ENCODE results near the gene SNX30.

Gene SNX30

DNA sequence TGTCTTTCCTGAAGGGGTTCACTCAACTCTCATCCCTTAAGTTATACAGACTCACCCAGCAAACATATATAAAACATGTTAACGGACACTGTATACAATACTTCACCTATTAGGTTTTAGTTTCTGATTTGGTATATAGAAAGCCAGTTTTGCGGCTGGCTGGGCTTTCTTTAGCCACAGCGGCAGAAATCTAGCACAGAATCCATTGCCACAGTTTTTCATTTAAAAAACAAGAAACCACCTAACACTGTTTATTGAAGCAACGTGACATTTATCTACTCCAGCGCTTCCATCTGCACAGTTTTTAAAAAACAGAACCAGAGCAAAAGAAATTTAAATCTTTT, 67.3 kb downstream of the SNX30 start:
- in situ Hi-C loops (cut with HindIII; ENCODE audit: low sequenced_read_pairs) = no loop called here

DNA sequence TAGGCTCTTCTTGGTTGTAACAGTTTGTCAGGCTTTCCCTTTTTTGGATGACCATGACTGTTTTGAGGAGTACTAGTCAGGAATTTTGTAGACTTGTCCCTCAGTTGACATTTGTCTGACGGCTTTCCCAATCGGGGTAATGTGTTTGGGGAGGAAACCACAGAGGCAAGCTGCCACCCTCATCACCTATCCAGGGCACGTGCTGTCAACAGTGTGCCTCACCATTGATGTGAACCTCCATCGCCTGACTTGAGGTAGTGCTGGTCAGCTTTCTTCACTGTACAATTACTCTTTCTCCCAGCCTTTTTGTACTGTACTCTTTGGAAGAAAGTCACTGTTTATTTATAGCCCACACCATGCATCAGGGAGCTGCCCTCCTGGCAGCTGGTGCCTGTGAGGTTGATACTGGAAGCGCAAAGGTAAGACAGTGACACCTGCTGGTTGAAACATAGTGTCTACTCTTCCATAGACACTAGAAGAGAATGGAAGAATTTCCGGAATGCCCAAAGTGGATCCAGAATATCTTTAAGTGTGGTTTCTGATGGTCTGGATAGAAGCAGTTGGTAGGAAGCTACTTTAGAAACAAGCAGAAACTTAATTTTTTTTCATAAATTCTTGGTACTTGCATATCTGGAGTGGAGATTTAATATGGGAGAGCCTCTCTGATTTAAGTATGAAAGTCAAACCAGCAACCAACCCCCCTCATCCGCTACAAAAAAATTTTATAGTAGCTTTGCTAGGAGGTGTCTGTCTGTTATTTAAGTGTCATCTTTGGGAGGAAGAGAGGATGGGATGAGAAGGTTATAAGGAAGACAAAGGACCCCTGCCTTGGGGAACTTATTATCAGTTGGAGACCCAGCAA, 69.3 kb downstream of the SNX30 start:
- in situ Hi-C loops (cut with HindIII; ENCODE audit: low sequenced_read_pairs) = no loop called here

DNA sequence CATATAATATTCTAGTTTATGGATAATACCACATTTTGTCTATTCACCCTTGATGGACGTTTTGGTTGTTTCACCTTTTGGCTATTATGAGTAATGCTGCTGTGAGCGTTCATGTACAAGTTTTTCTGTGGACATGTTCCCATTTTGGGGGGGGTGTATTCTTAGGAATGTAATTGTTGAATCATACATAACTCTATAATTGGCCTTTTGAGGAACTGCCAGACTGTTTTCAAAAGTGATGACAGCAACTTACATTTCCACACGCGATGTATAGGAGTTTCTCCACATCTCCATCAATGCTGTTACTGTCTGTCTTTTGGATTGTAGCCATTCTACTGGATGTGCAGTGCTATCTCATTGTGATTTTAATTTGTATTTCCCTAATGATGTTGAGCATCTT, 70.3 kb downstream of the SNX30 start:
- in situ Hi-C loops (cut with HindIII; ENCODE audit: low sequenced_read_pairs) = no loop called here

DNA sequence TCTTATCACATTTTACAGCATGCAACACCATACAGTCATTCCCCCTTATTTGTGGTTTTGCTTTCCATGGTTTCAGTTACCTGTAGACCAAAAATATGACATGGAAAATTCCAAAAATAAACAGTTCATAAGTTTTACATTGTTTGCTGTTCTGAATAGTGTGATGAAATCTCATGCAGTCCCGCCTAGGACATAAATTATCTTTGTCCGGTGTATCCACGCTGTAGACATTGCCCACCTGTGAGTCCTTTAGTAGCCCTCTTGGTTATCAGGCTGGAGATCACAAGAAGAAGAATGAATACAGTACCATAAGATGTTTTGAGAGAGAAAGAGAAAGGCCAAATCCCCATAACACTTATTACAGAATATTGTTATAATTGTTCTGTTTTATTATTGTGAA, 72.1 kb downstream of the SNX30 start:
- in situ Hi-C loops (cut with HindIII; ENCODE audit: low sequenced_read_pairs) = no loop called here

DNA sequence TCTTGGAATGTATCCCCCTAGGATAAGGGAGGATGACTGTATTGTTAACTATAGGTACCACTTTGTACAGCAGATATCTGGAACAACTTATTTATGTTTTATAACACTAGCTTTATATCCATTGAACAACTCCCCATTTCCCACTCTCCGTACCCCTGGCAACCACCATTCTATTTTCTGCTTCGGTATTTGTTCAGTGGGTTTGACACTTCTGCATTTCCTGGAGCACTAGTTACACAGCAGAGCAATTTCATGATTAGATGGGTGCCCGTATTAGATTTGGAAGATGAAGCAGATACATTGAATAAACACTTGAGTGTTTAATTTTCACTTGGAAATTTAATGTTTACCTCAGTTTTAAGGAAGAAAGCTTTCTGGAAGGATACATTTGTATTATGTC, 72.7 kb downstream of the SNX30 start:
- in situ Hi-C loops (cut with HindIII; ENCODE audit: low sequenced_read_pairs) = no loop called here

DNA sequence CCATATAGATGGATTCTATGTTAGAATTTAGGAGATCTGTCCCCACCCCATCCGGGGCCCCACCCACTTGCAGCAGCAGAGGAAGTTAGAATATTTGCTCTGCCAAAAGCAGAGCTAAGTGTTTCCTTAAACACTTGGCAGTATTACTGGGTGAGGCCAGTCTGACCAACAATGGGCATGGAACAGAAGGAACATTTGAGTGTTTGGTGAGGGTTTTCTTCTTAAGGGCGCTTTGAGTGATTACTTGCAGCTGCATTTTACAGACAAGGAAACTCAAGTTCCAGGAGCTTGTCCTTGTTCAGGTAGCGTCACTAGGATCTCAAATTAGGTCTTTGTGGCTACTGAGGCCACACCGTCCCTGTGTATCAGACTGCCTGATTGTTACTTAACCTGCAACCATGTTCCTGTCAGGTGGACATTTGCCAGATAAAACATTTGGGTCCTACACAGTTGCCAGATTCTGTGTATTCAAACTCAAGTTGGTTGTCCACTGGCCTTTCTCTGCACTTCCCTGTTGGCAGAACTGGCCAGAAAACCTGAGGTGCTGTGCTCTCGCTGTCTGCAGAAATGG, 80.8 kb downstream of the SNX30 start:
- in situ Hi-C loops (cut with HindIII; ENCODE audit: low sequenced_read_pairs) = loop anchor here (25.0 kb wide), 1 partner anchor 306 kb away; no protein-coding TSS in a partner anchor

DNA sequence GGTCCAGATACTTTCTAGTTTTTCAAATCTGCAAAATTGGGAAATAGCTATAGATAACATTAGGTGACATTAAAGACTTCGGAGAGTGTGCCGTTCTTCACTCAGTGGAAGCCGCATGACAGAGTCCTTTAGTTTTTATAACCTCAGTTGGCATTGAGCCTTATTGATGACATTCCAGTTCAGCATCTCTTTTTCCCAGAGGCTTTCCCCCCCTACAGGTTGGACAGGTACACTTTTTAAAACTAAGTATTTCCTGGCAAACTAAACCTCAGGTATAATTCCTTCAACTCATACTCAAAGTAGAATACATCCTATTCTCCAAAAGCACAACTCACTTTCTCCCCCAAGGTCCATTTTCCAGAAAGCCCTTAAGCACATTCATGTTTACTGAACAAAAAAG, 81.4 kb downstream of the SNX30 start:
- in situ Hi-C loops (cut with HindIII; ENCODE audit: low sequenced_read_pairs) = loop anchor here (25.0 kb wide), 1 partner anchor 305 kb away; no protein-coding TSS in a partner anchor

DNA sequence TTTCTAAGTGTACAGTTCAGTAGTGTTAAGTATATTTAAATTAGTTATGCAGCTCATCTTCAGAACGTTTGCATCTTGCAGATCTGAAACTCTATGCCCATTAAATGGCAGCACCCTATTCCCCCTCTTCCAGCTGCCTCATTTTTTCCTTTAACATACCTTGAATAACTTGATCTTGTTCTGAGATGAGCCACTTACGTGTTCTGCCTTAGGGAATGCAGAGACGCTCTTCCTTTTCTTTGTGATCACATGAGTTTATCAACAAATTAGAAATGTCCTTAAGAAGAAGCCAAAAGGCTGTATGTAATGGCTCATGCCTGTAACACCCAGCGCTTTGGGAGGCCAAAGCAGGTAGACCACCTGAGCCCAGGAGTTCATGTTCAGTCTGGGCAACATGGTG, 82.5 kb downstream of the SNX30 start:
- in situ Hi-C loops (cut with HindIII; ENCODE audit: low sequenced_read_pairs) = loop anchor here (25.0 kb wide), 1 partner anchor 304 kb away; no protein-coding TSS in a partner anchor

DNA sequence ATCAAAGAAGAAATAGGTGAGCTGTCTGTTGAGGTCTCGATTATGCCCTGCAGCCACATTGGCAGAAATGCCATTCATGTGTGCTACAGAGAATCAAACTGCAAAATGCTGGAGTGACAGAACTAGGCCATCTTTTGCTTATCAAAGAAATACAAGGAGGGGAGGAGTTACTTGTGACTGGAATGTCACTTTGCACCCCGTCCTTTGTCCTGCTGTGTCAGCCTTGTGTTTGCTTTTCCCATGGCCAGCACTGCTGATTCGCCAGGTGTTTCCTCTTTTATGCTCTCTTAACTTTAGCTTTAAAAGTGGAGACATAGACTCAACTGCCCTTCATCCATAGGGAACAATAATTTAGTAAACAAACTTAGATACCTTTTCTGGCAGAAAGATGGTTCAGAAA, 85.8 kb downstream of the SNX30 start:
- in situ Hi-C loops (cut with HindIII; ENCODE audit: low sequenced_read_pairs) = loop anchor here (25.0 kb wide), 1 partner anchor 301 kb away; no protein-coding TSS in a partner anchor

DNA sequence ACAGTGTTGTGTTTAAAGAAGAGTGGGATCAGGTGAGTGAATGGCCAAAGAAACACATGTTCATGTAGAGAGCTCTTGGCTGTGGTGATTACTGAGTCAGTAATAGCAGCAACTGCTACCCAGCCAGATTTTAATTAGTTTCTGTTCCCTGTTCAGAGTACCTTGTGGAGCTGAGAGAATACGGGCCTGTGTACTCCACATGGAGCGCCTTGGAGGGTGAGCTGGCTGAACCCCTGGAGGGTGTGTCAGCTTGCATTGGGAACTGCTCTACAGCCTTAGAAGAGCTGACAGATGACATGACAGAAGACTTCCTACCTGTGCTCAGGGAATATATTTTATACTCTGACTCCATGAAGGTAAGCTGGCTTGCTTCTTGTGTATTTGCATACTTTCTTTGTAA, 87.8 kb downstream of the SNX30 start:
- in situ Hi-C loops (cut with HindIII; ENCODE audit: low sequenced_read_pairs) = loop anchor here (25.0 kb wide), 1 partner anchor 299 kb away; no protein-coding TSS in a partner anchor

DNA sequence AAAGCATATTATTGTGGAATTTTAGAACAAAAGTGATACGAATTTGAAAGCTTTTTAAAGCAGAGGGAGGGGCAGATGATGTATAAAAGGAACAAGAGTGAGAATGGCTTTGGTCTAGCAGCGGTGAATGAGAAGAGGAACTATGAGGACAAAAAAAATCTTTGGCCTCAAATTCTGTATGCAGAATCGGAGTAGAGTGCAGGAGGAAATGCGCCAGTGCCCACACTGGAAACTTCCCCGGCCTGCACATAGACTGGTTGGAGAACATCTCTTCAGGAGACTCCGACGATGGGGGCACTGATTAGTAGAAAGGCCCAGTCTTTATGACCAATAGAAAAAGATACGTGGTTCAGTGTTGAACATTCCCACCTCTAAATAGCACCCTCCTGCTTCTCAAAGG, 88.8 kb downstream of the SNX30 start:
- in situ Hi-C loops (cut with HindIII; ENCODE audit: low sequenced_read_pairs) = loop anchor here (25.0 kb wide), 1 partner anchor 298 kb away; no protein-coding TSS in a partner anchor

DNA sequence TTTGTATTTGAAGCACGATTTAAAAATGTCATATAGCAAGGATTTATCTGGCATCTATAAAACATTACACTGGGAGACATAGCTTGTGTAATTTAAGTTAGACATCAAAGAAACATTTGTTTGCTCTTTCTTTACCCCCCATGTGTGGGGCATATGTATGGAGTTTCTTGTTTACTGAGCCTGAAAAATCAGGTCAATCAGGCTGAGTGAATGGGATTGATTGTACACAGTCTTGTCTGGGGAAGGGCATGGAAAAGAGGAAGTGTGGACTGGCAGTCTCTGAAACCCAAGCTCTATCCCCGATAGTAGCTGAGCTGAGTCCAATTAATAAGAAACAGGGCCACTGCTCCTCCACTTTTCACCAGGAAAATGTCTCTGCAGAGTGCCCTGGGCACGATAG, 90.7 kb downstream of the SNX30 start:
- in situ Hi-C loops (cut with HindIII; ENCODE audit: low sequenced_read_pairs) = loop anchor here (25.0 kb wide), 1 partner anchor 296 kb away; no protein-coding TSS in a partner anchor

DNA sequence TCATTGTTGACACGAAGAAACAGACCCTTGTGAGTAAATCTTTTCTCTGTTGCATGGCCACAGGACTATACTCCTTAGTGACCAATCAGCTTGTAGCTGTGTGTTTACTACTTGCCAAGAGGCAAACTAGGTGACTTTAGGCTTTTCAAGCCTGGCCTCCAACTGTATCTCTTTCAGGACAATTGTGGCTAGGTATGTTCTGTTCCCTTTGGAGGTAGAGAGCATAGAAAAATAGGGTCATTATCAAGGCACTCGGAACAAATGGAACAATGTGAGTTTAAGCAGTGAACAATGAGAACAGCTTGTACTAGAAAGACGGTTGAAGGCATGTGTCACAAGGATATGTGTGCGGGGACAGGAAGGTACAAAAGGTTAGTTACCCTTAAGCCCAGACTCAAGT, 92.0 kb downstream of the SNX30 start:
- in situ Hi-C loops (cut with HindIII; ENCODE audit: low sequenced_read_pairs) = loop anchor here (25.0 kb wide), 1 partner anchor 295 kb away; no protein-coding TSS in a partner anchor

DNA sequence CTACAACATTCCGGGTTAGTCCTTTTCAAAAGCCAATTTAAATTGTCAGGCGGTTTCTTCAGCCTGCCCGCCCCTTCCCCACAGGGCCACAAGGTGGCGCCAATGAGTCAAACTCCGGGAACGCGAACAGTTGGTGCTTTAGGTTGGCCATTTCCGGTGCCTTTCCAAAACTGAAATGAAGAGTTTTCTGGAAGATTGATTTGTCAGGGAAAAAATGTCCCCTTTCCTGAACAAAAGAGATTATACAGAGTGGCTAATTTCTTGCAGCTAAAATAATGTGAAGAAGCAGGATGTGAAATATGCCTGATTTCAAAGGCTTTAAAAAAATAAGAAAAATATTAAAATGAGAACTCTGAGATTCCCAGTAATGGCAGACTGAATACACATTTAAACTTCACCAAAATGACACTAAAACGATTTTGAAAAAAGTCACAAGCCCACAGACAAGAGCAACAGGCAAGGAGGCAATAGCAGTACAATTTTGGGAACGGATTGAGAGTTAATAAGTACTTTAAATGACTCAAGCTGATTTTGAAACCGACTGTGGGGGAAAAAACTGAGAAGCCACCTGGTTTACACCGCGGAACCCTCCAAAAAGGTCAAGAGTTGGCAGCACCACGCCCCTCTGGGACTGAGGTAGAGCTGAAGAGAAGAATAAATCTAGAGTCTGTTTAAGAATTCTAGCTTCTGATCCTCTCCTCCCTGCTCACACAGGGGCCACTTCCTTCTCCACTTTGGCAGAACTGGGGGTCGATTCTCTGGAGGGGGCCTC, 94.4 kb downstream of the SNX30 start:
- in situ Hi-C loops (cut with HindIII; ENCODE audit: low sequenced_read_pairs) = loop anchor here (25.0 kb wide), 1 partner anchor 292 kb away; no protein-coding TSS in a partner anchor

DNA sequence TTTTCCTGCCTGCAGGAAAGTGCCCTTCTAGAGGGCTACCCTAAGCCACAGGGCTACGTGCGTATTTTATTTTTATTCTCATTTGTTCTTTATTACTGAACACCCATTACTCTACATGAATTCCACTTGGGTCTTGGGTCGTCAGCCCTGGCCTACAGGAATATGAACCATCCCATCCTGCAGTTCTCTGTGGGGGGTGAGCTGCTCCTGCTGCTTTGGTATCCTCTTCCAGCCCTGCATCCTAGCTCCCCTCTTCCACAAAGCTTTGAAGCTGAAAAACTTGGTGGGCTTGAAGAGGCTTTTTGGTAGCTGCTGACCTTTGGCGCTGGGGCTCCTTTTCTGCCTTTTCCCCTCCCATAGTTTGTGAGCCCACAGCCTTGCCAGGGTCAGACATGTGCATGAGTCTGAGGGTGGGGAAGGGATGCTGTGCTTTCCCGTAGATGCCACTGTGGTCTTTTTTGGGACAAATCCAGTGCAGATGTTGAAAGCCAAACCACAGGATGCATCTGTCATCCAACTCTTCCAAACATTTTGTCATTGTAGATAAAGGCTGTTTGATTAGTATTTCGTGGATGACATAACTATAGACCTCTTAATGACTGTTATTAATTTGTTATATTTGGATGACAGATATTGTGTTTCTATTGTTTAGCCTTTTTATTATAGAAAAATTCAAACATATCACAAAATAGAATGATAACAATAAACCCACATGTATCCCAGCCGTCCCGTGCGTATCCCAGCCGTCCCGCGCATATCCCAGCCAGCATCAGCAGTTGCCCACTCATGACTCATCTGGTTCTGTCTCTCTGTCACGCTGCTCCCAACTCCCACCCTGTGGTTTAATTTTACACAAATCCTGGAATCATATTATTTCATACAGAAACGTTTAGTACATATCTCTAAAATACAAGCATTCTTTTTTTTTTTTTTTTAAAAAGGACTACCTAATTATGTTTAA, 96.2 kb downstream of the SNX30 start:
- in situ Hi-C loops (cut with HindIII; ENCODE audit: low sequenced_read_pairs) = loop anchor here (25.0 kb wide), 1 partner anchor 290 kb away; no protein-coding TSS in a partner anchor

DNA sequence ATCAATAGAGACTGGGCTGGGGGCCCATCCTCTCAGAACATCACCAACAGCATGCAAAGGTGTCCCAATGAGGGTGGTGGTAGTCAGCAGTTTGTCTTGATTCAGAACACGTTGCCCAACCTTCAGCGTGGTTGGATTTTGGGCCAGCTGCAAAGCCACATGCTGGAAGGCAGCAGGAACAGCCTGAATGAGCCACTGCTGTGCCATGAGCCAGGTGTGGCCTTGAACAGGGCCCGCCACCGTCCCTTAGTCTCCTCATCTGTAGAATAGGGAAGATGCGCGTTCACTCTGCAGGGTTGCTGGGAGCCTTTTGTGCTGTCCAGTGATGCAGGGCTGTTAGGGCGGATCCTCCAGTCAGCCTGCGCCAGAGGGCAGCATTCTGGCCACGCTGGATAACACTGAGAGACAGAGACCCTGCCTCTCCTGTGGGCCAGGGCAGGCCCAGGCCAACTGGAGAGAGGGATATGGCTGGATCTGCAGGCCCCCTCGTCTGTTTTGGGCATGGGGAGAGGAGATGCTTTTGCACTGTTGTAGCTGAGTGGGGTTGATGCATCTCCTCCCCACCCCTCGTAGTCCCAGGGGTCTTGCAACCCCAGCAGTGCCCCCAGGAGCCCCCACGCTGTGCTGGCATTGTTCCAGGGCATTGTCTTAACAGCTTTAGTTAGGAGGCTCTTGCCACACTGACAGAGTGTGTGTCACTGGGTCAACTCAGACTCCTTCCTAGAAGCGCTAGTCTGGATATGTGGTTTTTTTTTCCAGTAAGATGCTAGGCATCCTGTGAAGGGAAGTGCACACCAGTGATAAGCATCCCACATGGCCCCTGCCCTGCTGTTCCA, 98.0 kb downstream of the SNX30 start:
- in situ Hi-C loops (cut with HindIII; ENCODE audit: low sequenced_read_pairs) = loop anchor here (25.0 kb wide), 1 partner anchor 289 kb away; no protein-coding TSS in a partner anchor

DNA sequence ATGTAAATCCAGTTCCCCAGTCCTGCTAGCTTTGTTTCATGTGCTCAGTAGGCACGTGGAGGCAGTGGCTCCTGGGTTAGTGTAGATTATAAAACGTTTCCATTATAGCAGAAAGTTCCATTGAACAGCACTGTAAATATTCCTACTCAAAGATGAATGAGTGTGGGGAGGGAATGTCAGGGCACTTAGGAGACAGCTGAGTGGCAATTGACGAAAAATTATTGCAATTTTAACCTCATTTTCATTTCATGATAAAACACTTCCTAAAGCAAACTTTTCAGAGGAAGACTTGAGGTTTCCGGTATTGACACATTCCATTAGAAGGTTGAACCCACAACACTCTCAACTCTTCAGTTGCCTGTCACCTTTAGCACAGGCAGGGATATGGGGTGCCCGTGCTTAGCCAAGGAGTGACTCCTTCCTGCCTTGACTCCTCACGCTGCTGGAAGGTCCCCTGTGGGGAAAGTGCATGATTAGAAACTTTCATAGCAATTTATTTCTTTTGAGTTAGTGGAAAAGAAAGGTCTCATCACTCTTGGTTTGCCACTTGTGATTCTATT, 98.9 kb downstream of the SNX30 start:
- in situ Hi-C loops (cut with HindIII; ENCODE audit: low sequenced_read_pairs) = loop anchor here (25.0 kb wide), 1 partner anchor 288 kb away; no protein-coding TSS in a partner anchor

DNA sequence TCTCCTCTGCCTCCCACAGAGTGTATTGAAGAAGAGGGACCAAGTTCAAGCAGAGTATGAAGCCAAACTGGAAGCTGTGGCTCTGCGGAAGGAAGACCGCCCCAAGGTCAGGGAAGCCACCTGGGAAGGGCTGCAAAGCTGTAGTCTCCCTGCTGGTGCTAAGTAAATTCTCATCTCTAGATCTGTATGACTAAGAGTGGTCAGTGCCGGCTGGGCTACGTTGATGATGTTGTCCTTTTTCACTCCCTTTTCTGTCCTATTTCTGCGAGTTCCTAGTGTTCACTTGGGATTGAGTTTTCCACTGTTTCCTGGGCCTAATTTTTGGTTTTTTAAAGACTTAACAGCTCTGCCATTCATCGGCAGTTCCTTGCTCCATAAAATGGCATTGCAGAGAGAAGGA, 100.3 kb downstream of the SNX30 start:
- in situ Hi-C loops (cut with HindIII; ENCODE audit: low sequenced_read_pairs) = no loop called here

Data from endothelial cell of hepatic sinusoid (primary cell).